Esophagus squamous epithelium (tissue), 4 donors: ENCODE data around the gene UBE2V1.

Experiments
- CTCF ChIP-seq, 6 experiments: fragments of 450-650 bp in 4 of 6; fragments of 200-600 bp in 2 of 6; sonication (generic) in 2 of 6; IDR thresholded peaks; one replicate each; pipeline ENCODE4 v1.5.1; 2016 to 2019; ENCODE audit warnings: antibody characterized with exemption in 6 of 6, mild to moderate bottlenecking in 4 of 6, moderate library complexity in 4 of 6
- POLR2A ChIP-seq, 4 donors: fragments of 450-650 bp; IDR thresholded peaks; one replicate each; pipeline ENCODE4 v1.6.1; 2017; ENCODE audit warnings: antibody characterized with exemption in 4 of 4, mild to moderate bottlenecking in 4 of 4, moderate library complexity in 3 of 4

- TF ChIP-seq CTCF (IDR thresholded peaks at IDR 0.05), result no peak
- no peak for TF ChIP-seq POLR2A (IDR thresholded peaks at IDR 0.05)
These were observed 3.5 kb upstream of the UBE2V1 start for GRCh38 chr20:50116368-50116999.
